DMS53 (cell line): ENCODE results near the gene PARS2.

Experiments used
- DNase-seq: peaks from one replicate; lab custom pipeline; 2025; lab: John Stamatoyannopoulos, UW

PARS2 gene

DNA sequence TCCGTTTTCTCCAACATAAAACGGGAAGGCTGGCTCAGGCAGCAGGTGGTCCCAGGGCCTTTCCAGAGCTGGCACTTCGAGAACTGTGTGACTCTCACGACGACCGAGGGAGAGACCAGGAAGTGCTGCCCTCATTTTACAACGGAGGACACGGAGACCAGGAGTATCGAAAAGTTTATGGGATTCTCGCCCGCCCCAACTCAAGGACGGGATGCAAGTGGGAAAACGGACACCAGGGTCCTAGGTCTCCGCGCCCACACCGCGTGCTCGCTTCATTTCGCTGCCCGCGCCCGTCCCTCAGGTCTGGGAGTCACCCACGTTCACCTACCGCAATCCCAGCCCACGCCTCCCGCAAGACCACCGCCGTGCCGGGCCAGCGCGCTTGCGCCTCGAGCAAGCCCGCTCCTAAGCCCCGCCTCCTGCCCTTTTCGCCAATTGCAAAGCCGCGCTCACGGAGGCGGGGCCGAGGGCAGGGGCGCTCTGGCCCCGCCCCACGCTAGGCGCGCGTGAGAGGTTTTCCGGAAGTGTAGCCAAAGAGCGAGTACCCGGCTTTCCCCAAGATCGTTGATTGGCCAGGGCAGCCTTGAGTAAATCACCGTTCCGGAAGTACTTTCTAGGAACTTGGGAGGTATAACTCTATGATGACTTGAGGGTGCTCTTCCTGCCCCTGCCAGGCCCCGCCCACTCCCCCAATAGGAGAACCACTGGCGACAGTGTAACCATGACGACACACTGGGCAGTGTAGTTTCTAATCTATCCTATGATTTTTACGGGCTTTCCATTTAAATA lies at the start of gene PARS2:
TSS of gene PARS2 (minus strand) at position 391 of the 789 bp plus-strand sequence. CDS start 5,362 bp downstream, outside the sequence.
- DNase-seq = peak; percentile 100

DNA sequence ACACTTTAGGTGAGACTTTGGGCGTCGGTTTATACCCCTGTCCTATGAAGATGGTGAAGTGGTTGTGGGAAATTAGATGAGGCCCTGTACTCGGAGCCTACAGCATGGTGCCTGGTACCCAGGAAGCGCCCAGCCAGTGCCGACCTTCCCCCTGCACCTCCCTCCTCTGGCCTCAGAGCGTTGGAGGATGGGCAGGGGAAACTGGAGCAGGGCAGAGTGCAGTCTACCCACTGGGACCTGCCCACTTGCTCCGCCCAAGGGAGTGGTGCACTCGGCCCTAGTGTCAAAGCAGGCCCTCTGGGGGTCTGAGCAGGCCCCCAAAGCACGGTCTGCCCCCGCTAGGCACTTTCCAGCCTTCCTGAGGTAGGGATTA lies 49.8 kb upstream of the PARS2 start:
- no peak for DNase-seq

DNA sequence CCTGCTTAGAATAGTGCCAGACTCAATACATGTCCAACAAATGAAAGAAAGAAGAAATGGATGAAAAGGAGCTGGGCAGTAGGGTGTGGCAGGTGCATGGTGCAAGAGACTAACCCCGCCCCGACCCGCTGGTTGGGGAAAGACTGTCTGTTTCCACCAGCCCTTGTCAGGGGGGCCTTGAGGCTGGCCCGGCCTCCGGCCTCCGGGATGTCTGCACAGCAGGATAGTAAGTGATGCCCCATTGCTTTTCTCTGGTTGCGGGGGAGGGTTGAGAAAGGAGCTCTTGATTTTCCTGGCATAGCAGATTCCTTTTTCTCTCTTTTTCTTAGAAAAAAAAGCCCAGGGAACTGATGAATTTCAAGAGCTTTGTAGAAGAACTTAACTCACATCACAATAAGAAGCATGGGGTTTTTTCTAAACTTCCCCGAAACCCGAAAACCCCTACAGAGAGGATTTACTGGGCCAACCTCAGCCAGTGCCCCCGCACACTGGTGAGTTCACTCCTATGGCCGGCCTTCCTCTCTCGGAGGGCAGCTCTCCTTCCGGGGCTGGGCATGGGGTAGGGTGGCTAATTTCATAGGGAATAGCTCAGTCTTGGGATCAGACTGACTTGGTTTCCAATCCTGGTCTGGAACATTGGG lies 49.3 kb upstream of the PARS2 start:
- DNase-seq = no peak

DNA sequence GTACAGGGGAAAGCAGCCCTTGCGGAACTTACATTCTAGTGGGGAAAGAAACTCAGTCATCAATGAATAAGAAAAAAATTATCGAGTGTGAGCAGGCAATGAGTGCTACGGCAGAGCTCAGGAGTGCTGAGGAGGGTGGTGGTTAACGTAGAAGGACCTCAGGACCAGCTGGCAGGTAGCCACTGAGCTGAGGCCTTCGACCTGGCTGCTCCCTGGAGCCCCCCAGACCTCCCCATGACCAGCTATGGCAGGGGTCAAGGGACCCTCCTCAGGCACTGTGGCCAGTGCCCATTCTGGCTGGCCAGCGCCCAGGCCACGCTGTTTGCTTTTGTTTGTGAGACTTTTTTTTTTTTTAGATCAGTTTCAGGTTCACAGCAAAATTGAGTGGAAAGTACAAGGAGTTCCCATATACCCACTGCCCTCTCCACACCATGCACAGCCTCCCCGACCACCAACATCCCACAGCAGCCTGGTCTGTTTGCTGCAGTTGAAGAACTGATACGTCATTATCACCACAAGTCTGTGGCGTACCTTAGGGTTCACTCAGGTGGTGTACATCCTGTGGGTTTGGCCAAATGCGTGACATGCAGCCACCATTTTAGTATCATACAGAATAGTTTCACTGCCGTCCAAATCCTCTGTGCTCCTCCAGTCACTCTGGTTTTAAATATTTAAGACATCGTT lies 48.6 kb upstream of the PARS2 start:
- no peak for DNase-seq

DNA sequence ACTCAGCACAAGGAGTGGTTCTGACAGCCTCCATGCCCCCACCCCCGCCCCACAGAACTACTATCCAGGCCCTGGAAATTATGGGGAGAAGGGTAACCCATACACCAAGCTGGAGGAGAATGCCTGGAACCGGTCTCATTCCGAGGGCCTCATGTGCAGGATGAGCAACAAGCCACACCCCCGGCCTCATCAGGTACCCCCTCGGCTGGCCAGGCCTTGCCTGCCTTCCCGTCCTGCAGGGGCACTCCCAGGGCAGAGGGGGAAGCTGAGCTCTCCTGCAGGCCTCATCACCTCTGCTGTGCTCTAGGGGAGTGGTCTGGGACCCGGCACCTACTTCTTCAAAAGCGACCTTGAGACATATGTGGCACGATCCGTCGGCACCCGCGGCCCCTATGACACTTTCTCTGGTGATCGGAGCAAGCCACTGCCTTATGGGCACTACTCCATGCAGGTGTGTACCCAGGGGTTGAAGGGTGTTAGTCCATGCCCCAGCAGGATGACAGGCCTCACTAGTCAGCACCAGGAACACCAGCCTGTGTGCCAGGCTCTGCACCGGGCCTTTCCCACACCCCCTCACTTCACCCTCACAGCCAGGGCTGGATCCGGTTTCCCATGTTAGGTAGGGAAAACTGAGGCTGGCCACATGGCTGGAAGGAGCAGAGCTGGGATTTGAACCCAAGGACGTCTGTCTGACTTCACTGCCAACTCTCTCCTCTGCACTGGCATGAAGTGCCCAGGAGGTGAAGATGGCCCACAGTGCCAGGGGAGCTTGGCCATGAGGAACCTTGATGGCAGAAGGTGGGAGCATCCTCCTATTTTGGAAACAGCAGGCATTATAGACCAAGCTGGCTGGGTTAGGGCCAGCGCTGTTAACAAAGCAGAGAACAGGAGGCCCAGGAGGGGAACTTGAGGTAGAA lies 47.7 kb upstream of the PARS2 start:
- no peak for DNase-seq

DNA sequence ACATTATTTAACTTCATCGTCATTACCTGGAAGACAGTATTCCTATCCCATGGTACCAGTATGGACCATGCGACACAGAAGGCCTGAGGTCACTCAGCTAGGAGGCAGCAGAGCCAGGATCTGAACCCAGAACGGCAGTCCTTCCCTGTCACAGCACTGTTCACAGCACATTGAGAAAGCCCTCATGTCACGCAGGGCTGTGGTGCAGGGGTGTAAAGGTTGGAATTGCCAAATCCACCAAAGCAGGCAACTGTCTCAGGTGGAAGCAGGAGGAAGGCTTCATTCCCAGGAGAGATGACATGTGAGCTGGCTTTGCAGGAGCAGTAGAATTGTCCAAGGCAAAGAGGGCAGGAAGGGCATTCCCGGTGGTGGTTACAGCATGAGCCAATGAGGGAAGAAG lies 46.7 kb upstream of the PARS2 start:
- no peak for DNase-seq

DNA sequence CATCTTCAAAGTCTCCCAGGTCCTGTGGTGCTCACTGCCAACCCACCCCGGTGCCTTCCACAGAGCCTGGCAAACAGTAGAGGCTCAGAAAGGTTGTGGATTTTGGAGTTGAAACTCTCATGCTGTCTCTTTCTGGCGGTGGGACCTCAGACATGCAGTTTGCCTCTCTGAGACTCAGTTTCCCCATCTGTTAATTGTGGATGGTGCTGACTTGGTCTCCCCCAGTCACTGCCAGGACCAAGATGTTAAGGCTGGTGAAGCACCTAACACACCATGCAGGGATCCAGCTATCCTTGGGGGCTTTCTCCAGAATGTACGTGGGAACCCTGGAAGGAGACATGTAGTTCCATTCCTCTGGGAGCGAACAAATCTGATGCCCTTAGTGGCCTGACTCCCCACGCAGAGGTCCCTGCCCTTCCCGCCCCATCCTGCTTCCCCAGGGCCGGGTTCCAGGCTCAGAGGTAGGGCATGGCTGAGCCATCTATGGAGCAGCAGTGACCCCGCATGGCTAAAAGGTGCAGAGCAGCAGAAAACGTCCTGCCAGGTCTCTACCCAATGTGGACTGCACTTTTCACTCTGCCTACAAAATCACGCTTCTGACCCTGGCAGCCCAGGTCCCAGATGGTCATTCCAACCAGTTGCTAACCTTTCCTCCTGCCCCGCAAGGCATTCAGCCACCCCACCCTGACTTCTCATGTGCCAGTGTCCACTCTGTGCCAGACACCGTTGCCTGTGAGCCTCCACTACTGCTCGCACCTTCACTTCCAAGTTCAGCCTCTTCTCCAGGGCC lies 46.0 kb upstream of the PARS2 start:
- peak; percentile 91 for DNase-seq

DNA sequence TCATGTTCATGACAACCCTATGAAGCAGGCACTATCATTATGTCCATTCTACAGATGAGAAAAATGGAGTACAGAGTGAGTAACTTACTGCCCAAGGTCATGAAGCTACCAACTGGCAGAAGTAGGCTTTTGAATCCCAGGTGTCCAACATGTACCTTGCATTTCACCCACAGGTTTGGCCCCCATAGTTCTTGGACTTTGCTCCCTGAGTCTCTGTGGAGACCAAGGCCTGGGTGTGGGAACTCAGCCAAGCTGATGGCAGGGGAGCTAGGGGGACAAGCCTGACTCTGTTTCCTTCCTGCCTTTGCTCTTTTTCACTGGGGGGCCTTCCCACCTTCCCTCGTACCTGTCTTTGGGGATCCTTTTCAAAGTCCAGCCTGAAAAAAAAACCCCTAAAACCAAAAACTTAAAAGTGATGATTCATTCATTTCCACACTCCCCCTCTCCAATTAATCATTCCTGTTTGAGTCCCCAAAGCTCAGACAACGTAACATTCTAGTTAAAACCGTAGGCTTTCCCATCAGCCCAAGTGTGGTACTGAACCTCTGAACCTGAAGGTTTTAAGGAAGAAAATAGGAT lies 45.3 kb upstream of the PARS2 start:
- no peak for DNase-seq

DNA sequence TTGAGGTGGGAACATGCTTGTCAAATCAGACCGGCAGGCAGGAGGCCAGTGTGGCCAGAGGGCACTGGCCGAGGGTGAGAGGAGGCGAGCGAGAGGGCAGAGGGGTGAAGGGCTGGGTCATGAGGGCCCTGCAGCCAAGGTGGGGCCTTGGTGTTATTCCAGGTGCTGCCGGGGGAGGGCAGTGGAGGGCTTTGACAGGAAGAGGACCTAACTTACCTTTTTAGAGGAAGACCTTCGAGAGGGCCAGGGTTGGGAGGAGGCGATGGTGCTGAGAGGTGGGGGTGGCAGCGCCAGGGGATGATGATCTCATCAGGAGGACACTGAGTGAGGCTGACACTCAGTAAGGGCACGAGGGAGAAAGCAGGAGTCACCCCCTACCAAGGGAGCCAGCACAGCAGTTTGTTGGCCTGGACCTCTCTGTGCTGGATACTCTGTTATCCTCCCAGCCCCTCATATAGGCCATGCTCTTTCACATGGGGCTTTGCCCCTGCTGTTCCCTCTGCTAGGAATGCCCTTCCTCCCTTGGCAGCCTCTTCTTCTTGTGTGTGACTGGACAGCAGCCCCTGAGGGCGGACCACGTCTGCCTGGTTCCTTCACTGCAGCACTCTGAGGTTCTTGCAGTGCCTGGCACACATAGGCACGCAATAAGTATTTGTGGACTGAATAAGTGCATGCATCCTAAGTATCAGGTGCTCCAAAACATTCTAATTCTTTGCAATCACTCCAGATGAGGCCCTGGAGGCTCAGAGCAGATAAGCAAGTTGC lies 44.3 kb upstream of the PARS2 start:
- DNase-seq = no peak

DNA sequence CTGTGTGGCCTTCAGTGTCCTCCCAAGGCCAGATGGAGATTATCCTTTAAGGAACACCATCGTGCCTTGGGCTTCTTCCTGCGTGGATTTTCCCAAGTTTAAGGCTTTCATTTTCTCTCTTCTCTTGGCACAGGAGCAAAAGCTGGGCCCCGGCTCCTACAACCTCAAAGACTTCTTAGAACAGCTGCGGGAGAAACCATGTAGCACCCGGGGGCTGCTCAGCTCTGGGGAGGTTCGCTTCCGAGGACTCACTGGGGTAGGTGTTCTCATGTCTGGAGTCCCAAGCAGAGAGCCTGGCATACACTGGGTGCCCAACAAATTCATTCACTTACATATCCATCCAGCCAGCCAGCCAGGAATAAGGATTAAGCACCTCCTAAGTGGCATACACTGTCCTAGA lies 43.4 kb upstream of the PARS2 start:
- no peak for DNase-seq

DNA sequence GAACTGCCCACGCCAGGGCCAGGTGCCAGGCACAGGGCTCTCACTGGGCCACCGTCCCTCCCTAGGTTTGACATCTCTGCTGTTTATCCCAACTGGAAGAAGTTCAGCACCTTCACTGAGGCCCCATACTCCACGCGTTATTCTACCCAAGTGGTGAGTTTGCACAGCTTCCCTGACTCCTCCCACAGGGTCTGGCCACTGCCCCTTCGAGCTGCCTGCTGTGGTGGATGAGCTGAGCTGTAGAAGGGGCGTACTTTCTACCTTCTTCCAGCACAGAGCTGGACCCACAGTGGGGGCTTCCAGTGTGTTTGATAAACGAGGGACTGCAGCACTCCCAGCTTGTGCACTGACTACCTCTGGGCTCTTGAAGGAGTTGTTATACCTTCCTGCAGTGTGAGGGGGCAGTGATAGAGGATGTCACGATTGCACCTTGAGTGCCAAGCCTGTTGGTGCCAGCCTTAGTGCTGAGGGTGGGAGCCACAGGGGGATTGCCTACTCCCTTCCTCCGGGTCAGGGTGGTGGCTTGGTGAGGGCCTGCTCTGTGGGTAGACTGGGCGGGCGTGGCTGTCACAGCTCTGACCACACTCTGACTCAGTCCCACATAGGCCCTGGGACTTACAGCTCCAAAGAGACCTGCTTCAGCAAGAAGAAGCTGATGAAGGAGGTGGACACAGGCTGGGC lies 42.7 kb upstream of the PARS2 start:
- no peak for DNase-seq

DNA sequence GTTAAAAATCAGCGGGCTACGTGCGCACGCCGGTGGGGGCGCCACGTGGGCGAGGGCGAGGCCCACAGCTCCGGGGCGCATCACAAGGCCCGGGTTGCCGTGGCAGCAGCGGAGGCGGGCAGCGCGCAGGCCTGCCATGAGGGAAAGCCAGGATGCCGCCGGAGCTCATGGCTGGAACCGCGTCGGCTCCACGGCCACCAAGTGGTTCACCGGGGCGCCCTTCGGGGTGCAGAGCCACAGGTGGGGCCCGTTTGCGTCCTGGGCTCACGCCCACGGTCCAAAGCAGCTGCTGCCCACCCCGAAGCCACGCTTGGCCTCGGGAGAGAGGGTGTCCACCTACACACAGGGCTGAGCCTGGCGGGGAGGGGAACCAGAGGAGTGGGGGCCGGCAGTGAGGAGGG lies 41.7 kb upstream of the PARS2 start:
- DNase-seq = no peak

DNA sequence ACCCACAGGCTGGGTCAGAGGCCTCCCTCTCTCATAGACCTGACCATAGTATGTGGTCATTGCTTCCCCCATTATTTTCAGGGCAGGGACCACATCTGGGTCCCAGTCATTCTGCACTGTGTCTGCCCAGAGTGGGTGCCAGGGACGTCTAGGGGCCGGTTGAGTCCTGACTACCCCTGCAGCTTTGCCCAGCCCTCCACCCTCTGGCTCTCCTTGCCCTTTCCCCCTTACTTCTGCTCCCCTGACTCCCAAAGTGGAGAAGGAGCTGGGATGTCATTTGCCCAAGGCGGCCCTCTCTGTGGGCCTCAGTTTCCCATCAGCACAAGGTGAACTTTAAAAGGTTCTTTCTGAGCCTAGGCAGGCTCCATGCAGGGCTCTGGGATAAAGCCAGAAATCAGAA lies 41.1 kb upstream of the PARS2 start:
- no peak for DNase-seq

DNA sequence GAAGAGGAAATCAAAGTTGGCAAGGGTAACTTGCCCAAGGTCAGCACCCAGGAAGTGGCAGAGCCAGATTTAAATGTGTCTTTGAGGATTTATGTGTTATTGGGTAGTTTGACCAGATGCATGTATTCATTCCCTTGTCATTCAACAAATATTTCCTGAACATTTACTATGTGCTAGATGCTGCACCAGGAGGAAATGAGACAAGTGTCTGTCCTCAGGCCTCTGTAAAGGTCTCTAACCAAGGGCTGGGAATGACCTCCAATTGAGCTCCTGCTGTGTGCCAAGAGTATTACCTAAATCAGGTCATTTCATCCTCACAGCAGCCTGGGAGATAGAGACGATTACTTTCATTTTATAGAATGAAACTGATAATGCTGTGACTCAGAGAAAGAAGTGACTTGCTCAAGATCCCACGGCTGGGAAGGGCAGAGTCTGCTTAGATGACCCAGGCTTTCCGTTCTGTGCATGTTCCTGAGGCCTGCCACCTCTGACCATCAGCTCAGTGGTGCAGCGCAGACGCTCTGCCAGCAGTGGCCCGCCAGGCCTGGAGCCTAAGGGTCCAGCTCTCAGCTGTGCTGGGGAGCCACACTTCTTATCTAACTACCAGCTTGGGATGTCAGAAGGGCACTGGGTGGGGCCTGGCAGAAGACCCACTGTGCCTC lies 40.3 kb upstream of the PARS2 start:
- no peak for DNase-seq

DNA sequence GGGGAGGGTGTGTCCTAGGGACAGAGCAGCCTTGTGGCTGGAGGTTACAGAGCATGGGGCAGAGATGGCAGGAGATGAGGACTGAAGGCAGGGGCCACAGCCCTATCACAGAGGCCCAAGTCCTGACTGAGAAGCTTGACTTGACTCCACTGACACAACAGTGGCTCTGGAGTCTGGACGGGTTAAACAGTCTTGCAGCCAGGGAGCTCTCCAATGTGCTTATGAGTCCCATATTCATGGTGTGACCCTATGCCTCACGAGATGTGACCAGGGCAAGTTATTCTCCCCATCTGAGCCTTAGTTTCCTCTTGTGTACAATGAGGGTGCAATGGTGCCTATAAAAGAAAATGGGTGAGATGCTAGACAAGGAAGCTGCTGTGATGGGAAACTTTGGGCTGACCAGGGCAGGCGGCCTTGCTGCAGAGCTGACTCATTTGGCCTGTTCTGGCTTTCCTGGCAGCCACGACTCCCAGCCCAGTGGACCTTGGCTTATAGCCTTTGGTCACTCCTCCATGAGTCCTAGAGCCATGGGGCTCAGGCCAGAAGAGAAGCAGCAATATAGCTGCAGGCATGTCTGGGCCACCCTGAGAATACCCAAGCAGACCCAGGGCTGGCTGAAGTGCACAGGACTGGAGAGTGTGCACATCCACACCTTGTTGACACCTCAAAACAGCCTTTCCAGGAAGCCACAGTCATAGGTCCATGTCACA lies 39.6 kb upstream of the PARS2 start:
- DNase-seq = no peak

DNA sequence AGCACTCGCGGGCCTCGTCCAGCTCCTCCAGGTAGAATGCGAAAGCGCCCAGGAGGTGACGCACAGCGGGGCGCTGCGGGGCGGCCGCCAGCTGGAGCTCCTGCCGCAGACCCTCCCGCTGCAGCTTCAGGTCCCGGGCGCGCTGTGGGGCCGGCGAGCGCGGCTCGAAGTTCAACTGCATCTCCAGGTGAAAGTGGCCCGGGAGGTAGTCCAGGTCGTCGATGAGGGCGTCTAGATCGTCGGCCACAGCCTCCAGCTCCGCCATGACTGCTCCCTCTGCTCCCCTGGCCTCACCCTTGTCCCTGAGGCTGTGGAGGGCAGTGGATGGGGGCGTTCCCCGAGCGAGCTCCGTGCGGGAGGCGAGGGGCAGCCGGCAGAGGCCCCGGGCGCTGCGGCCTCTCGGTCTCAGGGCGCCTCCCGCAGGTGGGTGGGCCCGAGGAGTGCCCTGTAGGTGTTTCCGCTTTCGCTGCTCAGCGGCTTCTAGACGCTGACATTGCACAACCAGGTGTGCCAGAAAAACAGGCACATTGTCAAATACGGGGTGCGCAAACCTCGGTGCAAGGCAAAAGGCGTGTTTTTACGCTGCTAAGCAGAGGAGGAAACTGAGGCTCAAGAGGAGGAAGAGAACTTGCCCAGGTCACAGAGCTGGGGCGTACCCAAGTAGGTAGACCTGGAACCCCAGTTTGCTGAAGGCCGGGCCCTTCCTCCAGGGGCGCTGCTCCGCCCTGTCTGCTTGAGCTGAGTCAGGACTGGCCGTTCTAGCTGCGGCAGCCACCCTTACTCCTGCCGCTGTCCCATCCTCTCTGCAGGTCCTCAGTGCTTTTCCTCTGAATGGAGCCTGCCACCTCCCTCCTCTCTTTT lies 36.8 kb upstream of the PARS2 start, which contains the start of gene TTC22:
TSS of gene TTC22 (minus strand) at position 425 of the 861 bp plus-strand sequence. CDS start at position 265, 160 bp downstream.
- peak; percentile 94 for DNase-seq
